GM19043 (cell line): ENCODE measurements around the gene AFG3L2.

Source experiments
- ATAC-seq: cut with Tn5 transposase; IDR thresholded peaks from one replicate; pipeline ENCODE4 v1.9.1; 2021; ENCODE audit warnings: low read depth; ENCODE audit not compliant: unreplicated experiment

AFG3L2 gene

GRCh38 chr18:12327510-12328178, 49.4 kb downstream of the AFG3L2 start:
- ATAC-seq = peak; percentile 57

GRCh38 chr18:12326711-12327460, 50.1 kb downstream of the AFG3L2 start:
- ATAC-seq = no peak

- ATAC-seq = no peak
These were observed 51.2 kb downstream of the AFG3L2 start for GRCh38 chr18:12325726-12326245.

- ATAC-seq = no peak
These were observed 51.9 kb downstream of the AFG3L2 start for GRCh38 chr18:12324991-12325725.

GRCh38 chr18:12321333-12321732, 55.7 kb downstream of the AFG3L2 start:
- ATAC-seq = peak; percentile 70

- no peak for ATAC-seq
These were observed 58.2 kb downstream of the AFG3L2 start for GRCh38 chr18:12318857-12319256.

- no peak for ATAC-seq
These were observed 58.7 kb downstream of the AFG3L2 start for GRCh38 chr18:12318334-12318697.

GRCh38 chr18:12317664-12318333, 59.2 kb downstream of the AFG3L2 start:
- ATAC-seq = no peak

- ATAC-seq = no peak
These were observed 61.1 kb downstream of the AFG3L2 start for GRCh38 chr18:12315911-12316310.

- no peak for ATAC-seq
These were observed 61.5 kb downstream of the AFG3L2 start for GRCh38 chr18:12315490-12315889.

GRCh38 chr18:12314591-12315305, 62.3 kb downstream of the AFG3L2 start:
- no peak for ATAC-seq

- ATAC-seq = no peak
These were observed 63.3 kb downstream of the AFG3L2 start for GRCh38 chr18:12313530-12314245.

GRCh38 chr18:12312976-12313375, 64.1 kb downstream of the AFG3L2 start:
- ATAC-seq = no peak

GRCh38 chr18:12310762-12311161, 66.3 kb downstream of the AFG3L2 start:
- ATAC-seq = no peak

- ATAC-seq = no peak
These were observed 67.3 kb downstream of the AFG3L2 start for GRCh38 chr18:12309683-12310198.

- peak; percentile 40 for ATAC-seq
These were observed 68.5 kb downstream of the AFG3L2 start for GRCh38 chr18:12308386-12309100.

- ATAC-seq = peak; percentile 51
These were observed 69.2 kb downstream of the AFG3L2 start, which contains the start of gene TUBB6 for GRCh38 chr18:12307701-12308385. TSS of gene TUBB6 (plus strand) at chr18:12308241. CDS start at chr18:12308293, 52 bp downstream.
